Measurements from ENCODE around the gene DLEC1.

The DLEC1 gene

GRCh38 chr3:38019658-38020341 lies 19.2 kb upstream of the DLEC1 start:
- H3K36me3 ChIP-seq (ENCODE audit: insufficient read depth, low read length), result 0 out of 2 replicates have a peak, but pooled peaks cover 9% of the 10 kb centered on the region
- no peak for TF ChIP-seq EZH2 (IDR thresholded peaks at IDR 0.05; ENCODE audit: borderline replicate concordance, low read depth, low read length, severe bottlenecking)
- TF ChIP-seq CTCF (IDR thresholded peaks at IDR 0.05; ENCODE audit: borderline replicate concordance, extremely low read depth, low read length, poor library complexity, severe bottlenecking), result no peak
- no peaks in the 10 kb centered on the region for H3K9me3 ChIP-seq (ENCODE audit: insufficient read depth, low read length, severe bottlenecking)
- ATAC-seq (ENCODE audit: insufficient read depth, low read depth), result no peak
- peaks cover 14% of the 10 kb centered on the region for H3K4me1 ChIP-seq (ENCODE audit: insufficient read depth, low read length)
- H3K79me2 ChIP-seq (ENCODE audit: insufficient read depth, low read length), result no peaks in the 10 kb centered on the region
- DNase-seq, result no peak
- no peak overlapping the region for H3K27ac ChIP-seq (ENCODE audit: low read length)
- H3K4me3 ChIP-seq (ENCODE audit: low read depth in 1 of 2, low read length in 2 of 2), result no peak overlapping the region
- H4K20me1 ChIP-seq (ENCODE audit: insufficient read depth, low read length), result no peaks in the 10 kb centered on the region
- no peak overlapping the region for H3K4me2 ChIP-seq (ENCODE audit: insufficient read depth, low read length)
- no peak overlapping the region for H2AFZ ChIP-seq (ENCODE audit: low read depth, low read length)
- H3K9ac ChIP-seq (ENCODE audit: low read depth, low read length), result no peak overlapping the region
- H3K27me3 ChIP-seq (ENCODE audit: insufficient read depth, low read length, poor library complexity), result no peaks in the 10 kb centered on the region

GRCh38 chr3:38020342-38020726 lies 18.7 kb upstream of the DLEC1 start:
- no peak overlapping the region for H3K4me2 ChIP-seq (ENCODE audit: insufficient read depth, low read length)
- no peaks in the 10 kb centered on the region for H3K9me3 ChIP-seq (ENCODE audit: insufficient read depth, low read length, severe bottlenecking)
- H3K9ac ChIP-seq (ENCODE audit: low read depth, low read length), result no peak overlapping the region
- H3K27me3 ChIP-seq (ENCODE audit: insufficient read depth, low read length, poor library complexity), result no peaks in the 10 kb centered on the region
- DNase-seq, result no peak
- no peak overlapping the region for H3K4me3 ChIP-seq (ENCODE audit: low read depth in 1 of 2, low read length in 2 of 2)
- H3K79me2 ChIP-seq (ENCODE audit: insufficient read depth, low read length), result no peaks in the 10 kb centered on the region
- H3K36me3 ChIP-seq (ENCODE audit: insufficient read depth, low read length), result 0 out of 2 replicates have a peak, but pooled peaks cover 9% of the 10 kb centered on the region
- no peak overlapping the region for H2AFZ ChIP-seq (ENCODE audit: low read depth, low read length)
- TF ChIP-seq EZH2 (IDR thresholded peaks at IDR 0.05; ENCODE audit: borderline replicate concordance, low read depth, low read length, severe bottlenecking), result no peak
- no peak for TF ChIP-seq CTCF (IDR thresholded peaks at IDR 0.05; ENCODE audit: borderline replicate concordance, extremely low read depth, low read length, poor library complexity, severe bottlenecking)
- no peak for ATAC-seq (ENCODE audit: insufficient read depth, low read depth)
- no peak overlapping the region for H3K27ac ChIP-seq (ENCODE audit: low read length)
- no peaks in the 10 kb centered on the region for H4K20me1 ChIP-seq (ENCODE audit: insufficient read depth, low read length)
- peaks cover 16% of the 10 kb centered on the region for H3K4me1 ChIP-seq (ENCODE audit: insufficient read depth, low read length)

GRCh38 chr3:38021196-38021595 lies 17.8 kb upstream of the DLEC1 start:
- Histone ChIP-seq H3K9me3 (ENCODE audit: insufficient read depth, low read length, severe bottlenecking) (no peaks in the 10 kb centered on the region), H3K27ac (ENCODE audit: low read length) (no peak overlapping the region), H3K36me3 (ENCODE audit: insufficient read depth, low read length) (0 out of 2 replicates have a peak, but pooled peaks cover 4% of the 10 kb centered on the region), H4K20me1 (ENCODE audit: insufficient read depth, low read length) (no peaks in the 10 kb centered on the region), H2AFZ (ENCODE audit: low read depth, low read length) (no peak overlapping the region), H3K9ac (ENCODE audit: low read depth, low read length) (no peak overlapping the region), H3K4me2 (ENCODE audit: insufficient read depth, low read length) (no peak overlapping the region), H3K4me3 (ENCODE audit: low read depth in 1 of 2, low read length in 2 of 2) (no peak overlapping the region), H3K79me2 (ENCODE audit: insufficient read depth, low read length) (no peaks in the 10 kb centered on the region), H3K27me3 (ENCODE audit: insufficient read depth, low read length, poor library complexity) (no peaks in the 10 kb centered on the region), H3K4me1 (ENCODE audit: insufficient read depth, low read length) (peaks cover 23% of the 10 kb centered on the region)
- DNase-seq (no peak), ATAC-seq (ENCODE audit: insufficient read depth, low read depth) (no peak)
- TF ChIP-seq EZH2 (IDR thresholded peaks at IDR 0.05; ENCODE audit: borderline replicate concordance, low read depth, low read length, severe bottlenecking) (no peak), CTCF (IDR thresholded peaks at IDR 0.05; ENCODE audit: borderline replicate concordance, extremely low read depth, low read length, poor library complexity, severe bottlenecking) (no peak)
